Measurements from ENCODE around the gene NT5C3A.

- TF ChIP-seq EP300 (IDR thresholded peaks at IDR 0.05; ENCODE audit: low read depth) (no peak), CTCF (IDR thresholded peaks at IDR 0.05) (no peak)
Measured at GRCh38 chr7:33076737-33077136, 14.2 kb upstream of the NT5C3A start.

Data from transverse colon (tissue), 3 donors.